SKM-1 (cell line): ENCODE data around the gene PLXNC1.

Source experiments
- DNase-seq: peaks from one replicate; lab custom pipeline; 2025; ENCODE audit not compliant: unreplicated experiment; lab: John Stamatoyannopoulos, UW

PLXNC1 gene

GRCh38 chr12:94202245-94203180 is 54.1 kb downstream of the PLXNC1 start:
- no peak for DNase-seq

DNA sequence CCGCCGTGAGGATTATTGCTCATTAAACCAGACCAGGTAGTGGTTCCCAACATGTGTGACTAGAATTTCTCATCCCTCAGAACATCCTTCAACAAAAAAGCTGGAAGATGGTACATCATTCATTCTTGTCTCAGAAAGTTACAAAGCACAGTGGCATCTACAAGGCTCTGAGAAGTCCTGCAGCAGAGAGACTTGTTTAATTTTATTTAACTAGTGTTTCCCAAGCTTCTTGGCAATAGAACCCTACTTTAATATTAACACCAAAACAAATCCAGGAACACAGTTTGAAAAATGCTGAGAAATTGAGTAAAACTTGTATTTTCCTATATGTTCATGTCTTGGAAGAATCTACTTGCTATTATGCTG is 54.8 kb downstream of the PLXNC1 start:
- no peak for DNase-seq

DNA sequence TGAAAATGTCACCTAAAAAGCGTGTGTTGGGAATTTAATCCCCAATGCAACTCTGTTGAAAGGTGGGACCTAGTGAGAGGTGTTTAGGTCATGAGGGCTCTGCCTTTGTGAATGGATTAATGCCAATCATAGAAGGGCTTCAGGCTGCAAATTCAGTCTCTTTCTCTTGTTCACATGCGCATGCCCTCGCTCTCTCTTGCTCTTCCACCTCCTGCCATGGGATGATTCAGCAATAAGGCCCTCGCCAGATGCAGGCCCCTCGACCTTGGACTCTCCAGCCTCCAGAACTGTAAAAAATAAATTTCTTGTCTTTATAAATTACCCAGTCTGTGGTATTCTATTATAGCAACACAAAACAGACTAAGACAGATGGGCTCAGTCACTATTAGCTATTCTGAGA is 55.4 kb downstream of the PLXNC1 start:
- no peak for DNase-seq

- no peak for DNase-seq
These were observed 56.3 kb downstream of the PLXNC1 start for GRCh38 chr12:94204499-94205247.

DNA sequence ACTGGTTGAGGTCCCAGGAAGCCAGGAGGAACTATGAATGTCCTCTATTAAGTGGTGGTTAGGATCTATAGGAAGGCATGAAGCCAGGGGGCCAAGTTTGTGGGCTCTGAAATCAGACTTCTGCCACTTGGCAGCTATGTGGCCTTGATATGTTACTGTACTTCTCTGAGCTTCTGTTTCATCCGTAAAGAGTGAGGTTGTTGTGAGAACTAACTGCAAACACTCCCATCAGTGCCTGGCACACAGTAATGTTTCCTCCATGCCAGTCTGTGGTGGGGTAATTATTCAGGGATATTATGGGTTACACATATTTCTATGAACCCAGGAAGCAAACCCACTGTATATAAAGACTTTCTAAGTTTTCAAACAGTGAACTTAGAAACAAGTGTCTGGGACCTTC is 57.4 kb downstream of the PLXNC1 start:
- DNase-seq = no peak

DNA sequence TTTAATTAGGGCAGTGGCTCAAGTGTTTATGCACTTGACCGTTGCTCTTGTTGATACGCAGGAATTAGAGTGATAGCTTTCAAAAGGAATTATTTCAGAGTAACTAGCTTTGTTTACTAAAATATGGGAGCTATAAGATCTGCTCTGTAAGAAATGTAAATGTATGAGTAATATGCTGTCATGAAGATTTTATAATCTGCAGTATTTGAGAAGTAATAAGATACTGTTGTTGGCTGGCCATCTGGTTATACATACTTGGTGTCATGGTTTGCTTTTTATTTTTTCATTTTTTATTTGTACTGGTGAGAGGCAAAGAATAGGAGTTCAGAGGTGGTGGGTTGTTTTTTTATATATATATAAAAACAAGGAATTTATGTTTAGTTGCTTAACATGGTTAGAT is 58.5 kb downstream of the PLXNC1 start:
- DNase-seq = no peak

DNA sequence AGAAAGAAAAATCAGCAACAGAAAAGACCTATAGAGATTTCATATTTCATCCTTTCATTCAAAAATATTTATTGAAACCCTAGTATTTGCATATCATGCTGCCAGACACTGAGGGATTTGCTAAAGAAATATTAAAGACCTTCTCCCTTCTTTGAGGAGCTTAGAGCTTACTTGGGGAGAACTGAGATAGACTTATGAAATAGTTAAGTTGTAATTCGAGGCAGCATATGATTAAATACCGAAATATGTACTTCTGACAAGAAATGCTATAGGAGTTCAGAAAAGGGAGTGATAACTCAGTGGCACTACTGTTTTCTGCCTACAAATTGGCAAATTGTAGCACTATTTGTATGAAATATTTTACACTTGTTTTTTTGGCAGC is 59.1 kb downstream of the PLXNC1 start:
- DNase-seq = no peak

GRCh38 chr12:94207849-94208621 is 59.7 kb downstream of the PLXNC1 start:
- no peak for DNase-seq

- DNase-seq = no peak
These were observed 60.2 kb downstream of the PLXNC1 start for GRCh38 chr12:94208622-94208966.

GRCh38 chr12:94209240-94209639 is 60.9 kb downstream of the PLXNC1 start:
- no peak for DNase-seq

GRCh38 chr12:94211021-94211420 is 62.6 kb downstream of the PLXNC1 start:
- DNase-seq = no peak

DNA sequence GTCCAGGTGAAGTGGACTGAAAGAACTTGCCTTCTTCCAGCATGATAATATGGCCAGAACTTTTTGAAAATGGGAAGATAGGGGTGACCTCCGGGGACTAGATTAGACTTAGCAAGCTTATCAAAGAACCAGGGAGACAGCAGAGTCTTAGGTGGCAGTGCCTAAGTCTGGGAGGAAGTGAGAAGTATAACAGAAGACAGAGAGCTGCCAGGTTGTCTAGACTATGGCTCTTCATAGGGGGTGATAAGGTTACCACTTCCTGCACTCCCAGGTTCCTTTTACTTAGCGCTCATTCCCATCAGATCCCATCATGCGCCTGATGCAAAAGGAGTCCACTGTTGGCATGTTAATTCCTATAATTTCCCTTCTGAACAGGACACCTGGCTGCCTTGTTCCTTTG is 69.9 kb downstream of the PLXNC1 start:
- DNase-seq = no peak

GRCh38 chr12:94219622-94220302 is 71.4 kb downstream of the PLXNC1 start:
- DNase-seq = no peak

DNA sequence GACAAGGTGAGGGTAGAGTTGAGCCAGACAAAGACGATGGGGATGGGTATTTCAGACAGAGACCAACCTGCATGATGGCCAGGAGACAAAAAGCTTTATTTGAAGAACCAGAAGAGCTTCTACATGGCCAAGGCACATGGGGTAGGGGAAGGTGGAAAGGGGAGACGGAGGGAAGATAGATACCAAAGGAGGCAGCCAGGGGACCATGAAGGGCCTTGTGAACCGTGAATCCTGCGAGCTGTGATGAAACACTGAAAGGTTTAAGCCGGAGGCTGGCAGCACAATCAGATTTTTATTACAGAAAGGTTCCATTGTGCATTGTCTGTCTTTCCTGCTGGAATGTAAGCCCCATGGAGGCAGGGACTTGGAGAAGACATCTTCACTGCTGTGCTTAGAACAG is 72.4 kb downstream of the PLXNC1 start:
- no peak for DNase-seq

DNA sequence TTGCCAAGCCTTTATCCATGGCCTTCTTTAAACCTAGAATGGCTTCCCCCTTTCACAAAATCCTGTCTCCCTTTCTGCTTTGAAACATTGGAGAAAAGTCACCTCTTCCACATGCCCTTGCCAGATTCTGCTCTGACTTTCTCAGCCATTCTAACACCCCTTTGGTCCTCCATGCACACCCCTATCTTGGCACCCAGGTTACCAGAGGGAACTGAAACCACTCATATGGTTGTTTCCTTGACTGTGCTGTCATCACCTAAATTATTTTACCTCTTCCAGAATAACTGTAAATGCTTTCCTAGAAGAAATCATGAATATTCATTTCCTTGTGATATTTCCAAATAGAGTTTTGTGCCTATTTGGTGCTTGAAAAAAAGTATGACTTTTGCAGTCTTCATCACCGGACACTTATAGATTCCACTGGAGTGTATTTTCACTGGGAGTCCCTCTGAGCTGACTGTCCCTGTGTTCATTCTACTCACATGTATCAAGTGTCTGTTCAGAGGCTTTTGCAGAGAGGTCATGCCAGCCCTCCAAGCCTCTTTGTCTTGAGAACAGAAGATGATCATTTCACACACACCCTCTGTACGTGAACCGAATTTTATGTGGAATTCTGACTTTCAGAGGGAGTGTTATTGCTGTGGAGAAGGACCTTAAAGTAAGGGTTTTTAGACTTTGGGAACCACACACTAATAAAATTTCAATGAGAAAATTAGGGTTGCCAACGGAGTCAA is 74.1 kb downstream of the PLXNC1 start:
- DNase-seq = no peak

DNA sequence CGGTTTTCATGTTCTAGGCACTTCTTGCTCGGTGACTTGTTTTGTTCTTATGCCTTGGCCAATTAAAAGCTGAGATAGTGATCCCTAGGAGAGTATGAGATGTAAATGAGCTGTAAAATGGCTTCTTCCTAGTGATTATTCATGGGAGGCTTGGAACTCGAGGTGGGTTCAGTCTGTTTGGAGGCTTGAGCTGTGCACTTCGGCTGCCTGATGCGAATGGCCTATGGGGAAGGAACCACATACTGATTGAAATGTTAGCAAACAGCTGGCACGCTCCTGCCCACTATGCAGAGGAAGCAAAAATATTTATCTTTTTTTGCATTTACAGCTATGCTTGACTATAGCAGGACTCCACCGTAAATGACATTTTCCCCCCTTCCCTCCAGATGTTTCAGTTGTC is 75.5 kb downstream of the PLXNC1 start:
- no peak for DNase-seq

DNA sequence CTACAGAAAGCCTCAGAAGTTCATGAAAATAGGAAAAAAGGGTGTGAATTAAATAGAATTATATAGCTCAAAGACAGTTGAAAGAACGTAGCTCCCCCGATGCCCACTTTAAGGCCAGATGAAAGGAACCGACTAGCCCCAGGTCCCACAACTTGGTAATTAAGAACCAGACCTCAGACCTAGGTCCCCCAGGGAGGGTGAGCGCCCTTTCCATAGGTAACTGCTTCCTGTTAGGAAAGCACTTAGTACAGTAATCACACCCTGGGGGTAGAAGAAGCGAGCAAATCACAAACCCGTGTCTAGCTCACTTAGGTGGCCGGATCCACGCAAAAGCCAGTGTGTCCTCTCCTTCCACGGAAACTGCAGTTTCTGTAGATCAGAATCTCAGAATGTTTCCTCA is 77.1 kb downstream of the PLXNC1 start:
- no peak for DNase-seq

DNA sequence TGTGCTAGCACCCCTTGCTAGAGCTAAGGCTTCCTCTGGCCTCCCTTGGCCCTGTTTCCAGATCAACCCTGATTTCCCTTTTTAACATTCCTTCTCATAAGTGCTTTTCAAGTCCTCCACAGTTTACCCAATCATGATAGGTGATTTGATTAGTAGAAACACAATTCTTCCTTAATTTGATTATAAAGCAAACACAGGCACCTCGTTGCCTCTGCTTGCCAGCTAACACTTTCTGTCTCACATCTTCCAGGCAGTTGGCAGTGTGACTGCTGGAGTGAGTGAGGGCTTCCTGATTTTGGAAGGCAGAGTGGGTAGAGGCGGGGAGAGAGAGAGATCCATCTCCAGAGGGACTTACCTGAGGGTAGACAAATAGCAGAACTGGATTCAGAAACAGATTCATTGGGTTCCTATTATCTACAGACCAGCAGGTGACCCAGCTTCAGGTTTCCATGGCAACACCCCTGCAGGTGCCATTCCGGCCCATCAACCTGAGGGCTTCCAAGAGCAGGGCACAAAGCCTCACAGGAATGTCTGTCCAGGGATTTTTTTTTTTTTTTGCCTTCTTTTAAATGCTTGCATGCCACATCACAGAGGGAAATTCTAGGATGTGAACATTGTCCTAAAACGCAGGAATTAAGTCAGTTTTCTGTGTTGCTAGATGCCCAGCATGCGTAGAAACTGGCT is 77.7 kb downstream of the PLXNC1 start:
- DNase-seq = no peak

DNA sequence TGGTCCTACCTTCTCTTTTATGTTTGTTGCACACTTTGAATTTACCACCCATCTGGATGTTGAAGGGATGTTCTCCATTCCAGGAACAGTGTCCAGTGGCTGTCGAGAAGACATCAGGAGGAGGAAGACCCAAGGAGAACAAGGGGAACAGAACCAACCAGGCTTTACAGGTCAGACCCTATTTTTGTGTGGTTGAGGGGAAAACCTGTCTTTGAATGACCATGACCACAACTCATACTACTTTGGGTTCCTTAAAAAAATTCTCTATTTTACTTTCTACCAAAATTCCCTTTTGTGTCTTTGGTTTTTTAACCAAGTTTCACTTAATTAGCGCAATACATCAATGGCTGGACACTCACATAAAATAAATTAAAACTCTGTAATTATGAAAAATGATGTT is 78.7 kb downstream of the PLXNC1 start:
- no peak for DNase-seq

DNA sequence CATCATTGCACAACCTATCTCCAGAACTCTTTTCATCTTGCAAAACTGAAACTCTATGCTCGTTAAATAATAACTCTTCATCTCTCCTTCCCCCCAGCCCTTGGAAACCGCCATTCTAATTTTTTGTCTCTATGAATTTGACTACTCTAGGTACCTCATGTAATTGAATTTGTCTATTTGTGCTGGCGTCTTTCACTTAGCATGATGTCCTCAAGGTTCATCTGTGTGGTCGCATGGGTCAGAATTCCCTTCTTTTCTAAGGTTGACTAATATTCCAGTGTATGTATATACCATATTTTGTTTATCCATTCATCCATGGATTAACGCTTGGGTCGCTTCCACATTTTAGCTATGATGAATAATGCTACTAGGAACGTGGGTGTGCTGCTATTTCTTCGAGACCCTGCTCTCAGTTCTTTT is 80.1 kb downstream of the PLXNC1 start:
- DNase-seq = no peak
